Smooth muscle cell (in vitro differentiated cells): ENCODE data around the gene ALX4. TPM values are rescaled to one million over a fixed set of nuclear protein-coding genes. Genes with fewer than 3 reads are reported as not detected.

ENCODE experiments used
- DNase-seq: peaks from one replicate; lab custom pipeline; 2025; ENCODE audit not compliant: unreplicated experiment; lab: John Stamatoyannopoulos, UW
- H2AFZ ChIP-seq: fragments of 200-600 bp; sonication (generic); 2 replicates; pipeline ENCODE4 v1.6.0; 2016; ENCODE audit warnings: antibody characterized with exemption, low read depth, mild to moderate bottlenecking
- H3F3A ChIP-seq: fragments of 200-600 bp; sonication (generic); 2 replicates; pipeline ENCODE4 v1.6.0; 2017; ENCODE audit warnings: antibody characterized with exemption, low read depth
- H3K27ac ChIP-seq: fragments of 200-600 bp; sonication (generic); 2 replicates; pipeline ENCODE4 v1.5.1; 2016; ENCODE audit warnings: low read depth, mild to moderate bottlenecking
- H3K27me3 ChIP-seq: fragments of 200-600 bp; sonication (generic); 2 replicates; pipeline ENCODE4 v1.6.1; 2016; ENCODE audit warnings: low read depth, mild to moderate bottlenecking
- H3K36me3 ChIP-seq: fragments of 200-600 bp; sonication (generic); 2 replicates; pipeline ENCODE4 v1.5.1; 2016; ENCODE audit warnings: low read depth
- H3K4me1 ChIP-seq: fragments of 200-600 bp; sonication (generic); 2 replicates; pipeline ENCODE4 v1.5.1; 2016; ENCODE audit warnings: low read depth
- H3K4me2 ChIP-seq: fragments of 200-600 bp; sonication (generic); 2 replicates; pipeline ENCODE4 v1.6.0; 2016; ENCODE audit warnings: mild to moderate bottlenecking
- H3K4me3 ChIP-seq: fragments of 200-600 bp; sonication (generic); 2 replicates; pipeline ENCODE4 v1.5.1; 2016; ENCODE audit warnings: mild to moderate bottlenecking
- H3K79me2 ChIP-seq: fragments of 200-600 bp; sonication (generic); 2 replicates; pipeline ENCODE4 v1.6.0; 2016; ENCODE audit warnings: low read depth, mild to moderate bottlenecking
- H3K9ac ChIP-seq: fragments of 200-600 bp; sonication (generic); 2 replicates; pipeline ENCODE4 v1.6.0; 2016; ENCODE audit warnings: low read depth
- H3K9me3 ChIP-seq: fragments of 200-600 bp; sonication (generic); replicated peaks from 2 replicates; pipeline ENCODE4 v1.5.1; 2016; ENCODE audit warnings: low read depth
- H4K20me1 ChIP-seq: fragments of 200-600 bp; sonication (generic); 2 replicates; pipeline ENCODE4 v1.6.0; 2016; ENCODE audit warnings: low read depth
- WGBS: methylation state at CpG from one replicate; pipeline ENCODE4 v1.1.7; 2016; ENCODE audit warnings: low lambda C conversion rate; 5-methylcytosine and 5-hydroxymethylcytosine counted together
- polyA plus RNA-seq: library from polyadenylated mRNA; unstranded; fragments of >200 nt; fragmentation: Nextera tagmentation; extraction: Ambion mirVana; gene quantifications from 2 replicates; pipeline ENCODE4 v1.2.1, GENCODE V29; 2016
- total RNA-seq: library from RNA; depleted of rRNA; stranded (reverse); fragments of >200 nt; gene quantifications from 2 replicates; pipeline ENCODE4 v1.2.3, GENCODE V29; 2014
- TF ChIP-seq, protein P1 (sequence below): fragments of 200-600 bp; sonication (generic); IDR thresholded peaks from 2 replicates; pipeline ENCODE4 v1.5.1; 2017; ENCODE audit warnings: borderline replicate concordance, mild to moderate bottlenecking, antibody characterized with exemption; ENCODE audit not compliant: insufficient read depth, poor library complexity, severe bottlenecking

The ALX4 gene
- total and polyA plus RNA-seq, 2 experiments from 2014 or later = not detected

DNA sequence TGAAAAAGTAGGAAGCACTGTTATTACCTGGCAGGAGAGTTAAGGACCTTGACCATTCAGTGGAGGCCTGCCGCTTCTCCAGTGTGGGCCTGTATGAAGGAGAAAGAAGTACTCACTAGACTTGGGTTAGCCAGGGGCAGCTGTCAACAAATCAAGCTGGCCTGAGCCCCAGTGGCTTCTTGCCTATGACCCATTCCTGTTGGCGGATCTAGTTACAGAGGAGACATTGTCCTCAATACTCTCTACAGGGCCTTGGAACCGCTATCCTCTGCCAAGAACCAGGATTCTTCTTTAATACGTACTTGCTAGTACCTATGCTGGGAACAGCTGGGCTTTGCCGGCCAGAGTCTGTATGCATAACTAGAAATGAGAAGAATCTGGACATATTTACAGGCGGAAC, 68.1 kb downstream of the ALX4 start:
- WGBS = 97% methylated on average over 6 of the region's 6 CpGs
- no peak for DNase-seq

DNA sequence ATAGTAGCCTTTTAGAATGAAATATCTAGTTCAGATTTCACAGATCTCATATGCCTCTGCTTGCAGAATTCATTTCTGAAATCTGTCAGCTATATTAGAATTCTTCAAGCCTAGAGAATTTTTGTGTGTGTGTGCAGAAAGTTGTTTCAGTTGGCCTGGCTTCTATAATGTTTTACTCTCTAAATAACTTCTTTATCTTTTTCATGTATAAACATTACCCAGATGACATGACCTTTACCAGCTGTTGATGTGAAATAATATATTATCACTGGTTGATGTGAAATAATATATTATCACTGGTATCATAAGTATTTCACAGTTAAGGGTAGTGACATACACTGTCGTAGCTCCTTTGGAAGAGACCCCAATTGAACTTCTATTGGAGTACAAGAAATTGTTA, 72.8 kb downstream of the ALX4 start:
- no peaks in the 10 kb centered on the region for H3K27me3 ChIP-seq
- H3K9me3 ChIP-seq = no peaks in the 10 kb centered on the region
- WGBS = 100% methylated on average over 1 of the region's 1 CpG

More for the DNA sequence above, 68.1 kb downstream of the ALX4 start:
- H4K20me1 ChIP-seq = no peaks in the 10 kb centered on the region
- H3K36me3 ChIP-seq = peaks cover 8% of the 10 kb centered on the region
- H3F3A ChIP-seq = no peaks in the 10 kb centered on the region
- no peak overlapping the region for H3K4me2 ChIP-seq
- no peak overlapping the region for H3K4me3 ChIP-seq
- H2AFZ ChIP-seq = no peak overlapping the region
- no peaks in the 10 kb centered on the region for H3K9me3 ChIP-seq
- H3K27me3 ChIP-seq = no peaks in the 10 kb centered on the region
- no peak overlapping the region for H3K27ac ChIP-seq
- TF ChIP-seq, protein P1, sequence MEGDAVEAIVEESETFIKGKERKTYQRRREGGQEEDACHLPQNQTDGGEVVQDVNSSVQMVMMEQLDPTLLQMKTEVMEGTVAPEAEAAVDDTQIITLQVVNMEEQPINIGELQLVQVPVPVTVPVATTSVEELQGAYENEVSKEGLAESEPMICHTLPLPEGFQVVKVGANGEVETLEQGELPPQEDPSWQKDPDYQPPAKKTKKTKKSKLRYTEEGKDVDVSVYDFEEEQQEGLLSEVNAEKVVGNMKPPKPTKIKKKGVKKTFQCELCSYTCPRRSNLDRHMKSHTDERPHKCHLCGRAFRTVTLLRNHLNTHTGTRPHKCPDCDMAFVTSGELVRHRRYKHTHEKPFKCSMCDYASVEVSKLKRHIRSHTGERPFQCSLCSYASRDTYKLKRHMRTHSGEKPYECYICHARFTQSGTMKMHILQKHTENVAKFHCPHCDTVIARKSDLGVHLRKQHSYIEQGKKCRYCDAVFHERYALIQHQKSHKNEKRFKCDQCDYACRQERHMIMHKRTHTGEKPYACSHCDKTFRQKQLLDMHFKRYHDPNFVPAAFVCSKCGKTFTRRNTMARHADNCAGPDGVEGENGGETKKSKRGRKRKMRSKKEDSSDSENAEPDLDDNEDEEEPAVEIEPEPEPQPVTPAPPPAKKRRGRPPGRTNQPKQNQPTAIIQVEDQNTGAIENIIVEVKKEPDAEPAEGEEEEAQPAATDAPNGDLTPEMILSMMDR = no peak
- no peaks in the 10 kb centered on the region for H3K79me2 ChIP-seq
- peaks cover 34% of the 10 kb centered on the region for H3K4me1 ChIP-seq
- no peak overlapping the region for H3K9ac ChIP-seq

DNA sequence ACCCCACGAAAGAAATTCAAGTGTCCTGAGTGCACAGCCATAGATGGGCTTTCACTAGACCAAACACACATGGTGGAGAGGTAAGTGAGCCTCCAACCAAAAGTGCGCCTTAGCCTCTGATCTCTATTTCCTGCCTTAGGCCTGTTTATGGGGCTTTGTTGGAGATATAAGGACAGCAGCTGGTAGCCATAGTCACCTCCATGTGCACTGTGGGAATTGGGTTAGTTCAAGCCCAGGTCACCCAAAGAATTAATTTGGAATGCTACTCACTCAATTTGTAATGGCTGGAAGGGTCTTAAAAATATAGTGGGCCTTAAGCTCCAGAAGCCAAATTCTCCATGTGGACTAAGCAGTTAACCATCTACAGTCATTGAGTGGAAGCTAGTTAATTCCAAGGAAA, 73.6 kb downstream of the ALX4 start:
- Histone ChIP-seq H3K27ac (no peak overlapping the region), H3K4me2 (no peak overlapping the region), H3K79me2 (no peaks in the 10 kb centered on the region), H3K36me3 (peaks cover 5% of the 10 kb centered on the region), H3K4me1 (no peaks in the 10 kb centered on the region), H3K9me3 (no peaks in the 10 kb centered on the region), H3K9ac (no peak overlapping the region), H4K20me1 (no peaks in the 10 kb centered on the region), H3F3A (no peaks in the 10 kb centered on the region), H3K4me3 (no peak overlapping the region), H3K27me3 (no peaks in the 10 kb centered on the region), H2AFZ (no peak overlapping the region)
- TF ChIP-seq, protein P1 = no peak
- DNase-seq = no peak
- WGBS = 98% methylated on average over 2 of the region's 2 CpGs

More for the DNA sequence above, 72.8 kb downstream of the ALX4 start:
- DNase-seq = no peak
- H3K27ac ChIP-seq = no peak overlapping the region
- H4K20me1 ChIP-seq = no peaks in the 10 kb centered on the region
- no peak overlapping the region for H3K9ac ChIP-seq
- H3K4me3 ChIP-seq = no peak overlapping the region
- peaks cover 5% of the 10 kb centered on the region for H3K36me3 ChIP-seq
- H3K79me2 ChIP-seq = no peaks in the 10 kb centered on the region
- H3F3A ChIP-seq = no peaks in the 10 kb centered on the region
- no peak overlapping the region for H3K4me2 ChIP-seq
- H2AFZ ChIP-seq = no peak overlapping the region
- H3K4me1 ChIP-seq = peaks cover 5% of the 10 kb centered on the region
- TF ChIP-seq, protein P1 = no peak

DNA sequence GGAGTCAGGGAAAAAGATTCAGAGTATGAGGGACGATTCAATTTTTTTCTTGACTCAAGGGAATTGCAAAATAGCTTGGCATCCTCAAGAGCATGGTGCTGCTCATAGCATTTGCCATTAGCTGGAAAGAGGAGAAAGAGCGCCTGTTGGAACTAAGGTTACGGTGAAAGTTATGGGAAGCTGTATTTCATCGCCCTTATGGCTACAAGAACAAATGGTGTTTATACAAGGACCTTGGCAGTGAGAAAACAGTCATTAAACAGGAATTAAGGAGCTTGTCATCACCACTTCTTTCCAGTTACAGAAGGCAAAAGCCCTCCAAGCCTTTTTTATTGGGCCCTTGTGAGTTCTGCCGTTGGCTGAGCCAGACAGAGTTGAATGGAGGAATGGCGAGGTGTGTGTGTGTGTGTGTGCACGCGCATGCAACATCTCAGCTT, 74.2 kb downstream of the ALX4 start:
- Histone ChIP-seq H2AFZ (no peak overlapping the region), H3K79me2 (no peaks in the 10 kb centered on the region), H3K9ac (no peak overlapping the region), H3F3A (no peaks in the 10 kb centered on the region), H3K4me1 (no peaks in the 10 kb centered on the region), H3K9me3 (no peaks in the 10 kb centered on the region), H4K20me1 (no peaks in the 10 kb centered on the region), H3K4me3 (no peak overlapping the region), H3K27ac (no peak overlapping the region), H3K27me3 (no peaks in the 10 kb centered on the region), H3K36me3 (peaks cover 5% of the 10 kb centered on the region), H3K4me2 (no peak overlapping the region)
- TF ChIP-seq, protein P1 = no peak
- 56% methylated on average over 8 of the region's 8 CpGs for WGBS
- no peak for DNase-seq
